GM19328 (cell line): ENCODE measurements around the gene GGN.
"Not testable (repeated sequence)": the region's sequence is repeated elsewhere in the genome, so short reads cannot be mapped to it uniquely, and the experiment has no call there.

Source experiments
- ATAC-seq: cut with Tn5 transposase; IDR thresholded peaks from one replicate; pipeline ENCODE4 v1.9.1; 2021; ENCODE audit warnings: mild to moderate bottlenecking, moderate library complexity; ENCODE audit not compliant: unreplicated experiment

Gene GGN

GRCh38 chr19:38367041-38367440 is 20.8 kb downstream of the GGN start:
- no peak for ATAC-seq

- not testable (repeated sequence) for ATAC-seq
Measured at GRCh38 chr19:38362946-38363688, 24.7 kb downstream of the GGN start.

- ATAC-seq: no peak
Measured at GRCh38 chr19:38362076-38362945, 25.5 kb downstream of the GGN start.

GRCh38 chr19:38361633-38362075 is 26.2 kb downstream of the GGN start:
- no peak for ATAC-seq

GRCh38 chr19:38360839-38361631 is 26.8 kb downstream of the GGN start:
- no peak for ATAC-seq

- no peak for ATAC-seq
Measured at GRCh38 chr19:38360351-38360750, 27.5 kb downstream of the GGN start.

- ATAC-seq: no peak
Measured at GRCh38 chr19:38359242-38360021, 28.4 kb downstream of the GGN start.

GRCh38 chr19:38358071-38358470 is 29.8 kb downstream of the GGN start:
- no peak for ATAC-seq

GRCh38 chr19:38355728-38356725 is 31.8 kb downstream of the GGN start:
- ATAC-seq: no peak

- ATAC-seq: no peak
Measured at GRCh38 chr19:38352611-38353010, 35.2 kb downstream of the GGN start.

GRCh38 chr19:38351865-38352395 is 35.9 kb downstream of the GGN start:
- ATAC-seq: no peak

- no peak for ATAC-seq
Measured at GRCh38 chr19:38350883-38351282, 37.0 kb downstream of the GGN start.

GRCh38 chr19:38346837-38347236 is 41.0 kb downstream of the GGN start:
- no peak for ATAC-seq

GRCh38 chr19:38340927-38341326 is 46.9 kb downstream of the GGN start:
- ATAC-seq: no peak

- ATAC-seq: not testable (repeated sequence)
Measured at GRCh38 chr19:38339011-38339410, 48.8 kb downstream of the GGN start.

- no peak for ATAC-seq
Measured at GRCh38 chr19:38337360-38337653, 50.5 kb downstream of the GGN start.

- peak; percentile 43 for ATAC-seq
Measured at GRCh38 chr19:38336638-38337359, 51.0 kb downstream of the GGN start.

- peak; percentile 64 for ATAC-seq
Measured at GRCh38 chr19:38335949-38336637, 51.7 kb downstream of the GGN start.
